ENCODE measurements around the gene ANKMY1. TPM values are rescaled to one million over a fixed set of nuclear protein-coding genes. Genes with fewer than 3 reads are reported as not detected.

The ANKMY1 gene
- total RNA-seq, 1 experiment from 2014 or later: 5.2 TPM

- in situ Hi-C loops (cut with HindIII; ENCODE audit: low pct_unique_long_range_greater_than_20kb, low sequenced_read_pairs): no loop called here
- no peak for DNase-seq (ENCODE audit: low read depth, low spot score)
Measured at GRCh38 chr2:240520130-240520973, 37.4 kb downstream of the ANKMY1 start.

GRCh38 chr2:240519396-240520129 is 38.2 kb downstream of the ANKMY1 start:
- in situ Hi-C loops (cut with HindIII; ENCODE audit: low pct_unique_long_range_greater_than_20kb, low sequenced_read_pairs): no loop called here
- no peak for DNase-seq (ENCODE audit: low read depth, low spot score)

- in situ Hi-C loops (cut with HindIII; ENCODE audit: low pct_unique_long_range_greater_than_20kb, low sequenced_read_pairs): no loop called here
- no peak for DNase-seq (ENCODE audit: low read depth, low spot score)
Measured at GRCh38 chr2:240518981-240519380, 38.8 kb downstream of the ANKMY1 start.

DNA sequence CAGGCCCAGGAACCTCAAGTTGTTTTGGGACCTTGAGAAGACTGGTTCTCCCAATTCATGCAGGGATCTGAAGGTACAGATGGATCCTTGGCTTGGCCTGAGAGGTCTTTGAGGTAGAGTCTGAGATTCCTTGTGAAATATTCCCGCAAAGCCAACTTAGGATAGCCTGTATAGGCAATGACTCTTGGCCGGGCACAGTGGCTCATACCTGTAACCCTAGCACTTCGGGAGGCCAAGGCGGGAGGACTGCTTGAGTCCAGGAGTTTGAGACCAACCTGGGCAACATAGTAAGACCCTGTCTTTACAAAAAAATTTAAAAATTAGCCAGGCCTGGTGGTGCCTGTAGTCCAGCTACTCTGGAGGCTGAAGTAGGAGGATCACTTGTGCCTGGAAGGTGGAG is 40.4 kb downstream of the ANKMY1 start:
- in situ Hi-C loops (cut with HindIII; ENCODE audit: low pct_unique_long_range_greater_than_20kb, low sequenced_read_pairs): no loop called here
- no peak for DNase-seq (ENCODE audit: low read depth, low spot score)

DNA sequence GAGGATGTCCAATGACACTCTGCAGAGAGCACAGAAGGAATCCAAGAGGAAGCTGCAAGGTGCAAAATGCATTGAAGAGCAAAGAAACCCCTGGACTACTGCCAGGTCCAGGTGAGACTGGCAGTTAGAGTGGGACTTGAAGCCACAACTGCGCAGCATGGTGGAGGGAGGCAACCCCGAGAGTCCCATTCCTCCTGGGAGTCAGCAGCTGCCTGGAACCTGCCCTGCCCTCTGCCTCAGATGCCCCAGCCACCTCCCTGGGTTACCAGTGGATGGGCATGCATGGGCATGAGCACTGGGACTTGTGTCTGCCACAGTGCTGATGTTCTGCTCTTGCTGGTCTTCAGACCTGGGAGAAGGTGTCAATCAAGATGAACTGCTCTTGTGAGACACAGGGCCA is 43.2 kb downstream of the ANKMY1 start:
- in situ Hi-C loops (cut with HindIII; ENCODE audit: low pct_unique_long_range_greater_than_20kb, low sequenced_read_pairs): no loop called here
- DNase-seq (ENCODE audit: low read depth, low spot score): no peak

DNA sequence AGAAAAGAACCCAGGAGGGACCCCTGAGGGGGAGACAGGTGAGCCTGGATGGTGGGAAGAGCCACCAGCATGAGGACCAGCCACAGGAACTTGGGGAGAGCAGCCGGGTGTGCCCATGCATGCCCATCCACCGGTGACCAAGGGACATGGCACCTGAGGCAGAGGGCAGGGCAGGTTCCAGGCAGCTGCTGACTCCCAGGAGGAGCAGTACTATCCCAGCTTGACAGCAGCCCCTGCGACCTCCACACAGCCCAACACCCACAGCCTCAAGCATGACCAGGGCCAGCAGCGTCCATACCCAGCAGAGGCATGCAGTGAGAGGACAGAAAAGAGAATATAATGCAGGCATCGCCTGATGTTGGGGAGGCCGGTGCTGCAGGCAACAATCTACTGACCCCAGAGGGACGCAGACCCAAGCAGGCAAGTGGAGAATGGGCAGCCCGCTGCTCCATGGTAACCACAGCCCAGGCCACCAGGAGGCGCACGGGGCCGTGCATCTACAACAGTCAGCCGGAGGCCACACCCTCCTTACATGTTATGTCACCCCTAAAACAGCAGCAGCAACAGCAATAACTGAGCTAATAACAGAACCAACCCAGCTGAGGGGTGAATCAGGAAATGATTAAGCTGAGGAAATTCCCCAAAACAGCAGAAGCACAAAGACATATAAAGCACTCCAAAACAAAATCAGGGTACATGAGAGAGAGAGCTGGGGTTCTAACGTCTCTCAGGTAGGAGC is 44.1 kb downstream of the ANKMY1 start:
- in situ Hi-C loops (cut with HindIII; ENCODE audit: low pct_unique_long_range_greater_than_20kb, low sequenced_read_pairs): no loop called here
- DNase-seq (ENCODE audit: low read depth, low spot score): peak; percentile 70

GRCh38 chr2:240512666-240513535 is 44.9 kb downstream of the ANKMY1 start:
- in situ Hi-C loops (cut with HindIII; ENCODE audit: low pct_unique_long_range_greater_than_20kb, low sequenced_read_pairs): no loop called here
- no peak for DNase-seq (ENCODE audit: low read depth, low spot score)

DNA sequence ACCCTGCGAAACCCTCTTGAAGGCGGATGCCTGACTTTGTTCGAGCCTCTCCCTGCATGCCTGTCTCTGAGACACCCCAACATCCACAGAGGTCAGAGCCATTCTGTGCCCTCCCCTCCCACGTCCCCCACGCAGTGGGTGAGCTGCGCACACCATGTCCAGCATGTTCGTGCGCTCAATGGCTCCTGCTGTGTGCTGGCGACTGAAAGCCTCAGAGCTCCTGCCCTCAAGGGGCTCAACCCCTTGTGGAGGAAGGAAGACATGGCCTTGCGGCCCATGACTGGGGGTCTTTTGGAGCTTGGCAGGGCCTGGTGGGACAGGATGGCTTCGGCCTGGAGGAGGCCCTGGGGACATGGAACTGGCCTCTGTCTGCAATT is 45.7 kb downstream of the ANKMY1 start:
- DNase-seq (ENCODE audit: low read depth, low spot score): no peak
- in situ Hi-C loops (cut with HindIII; ENCODE audit: low pct_unique_long_range_greater_than_20kb, low sequenced_read_pairs): no loop called here

DNA sequence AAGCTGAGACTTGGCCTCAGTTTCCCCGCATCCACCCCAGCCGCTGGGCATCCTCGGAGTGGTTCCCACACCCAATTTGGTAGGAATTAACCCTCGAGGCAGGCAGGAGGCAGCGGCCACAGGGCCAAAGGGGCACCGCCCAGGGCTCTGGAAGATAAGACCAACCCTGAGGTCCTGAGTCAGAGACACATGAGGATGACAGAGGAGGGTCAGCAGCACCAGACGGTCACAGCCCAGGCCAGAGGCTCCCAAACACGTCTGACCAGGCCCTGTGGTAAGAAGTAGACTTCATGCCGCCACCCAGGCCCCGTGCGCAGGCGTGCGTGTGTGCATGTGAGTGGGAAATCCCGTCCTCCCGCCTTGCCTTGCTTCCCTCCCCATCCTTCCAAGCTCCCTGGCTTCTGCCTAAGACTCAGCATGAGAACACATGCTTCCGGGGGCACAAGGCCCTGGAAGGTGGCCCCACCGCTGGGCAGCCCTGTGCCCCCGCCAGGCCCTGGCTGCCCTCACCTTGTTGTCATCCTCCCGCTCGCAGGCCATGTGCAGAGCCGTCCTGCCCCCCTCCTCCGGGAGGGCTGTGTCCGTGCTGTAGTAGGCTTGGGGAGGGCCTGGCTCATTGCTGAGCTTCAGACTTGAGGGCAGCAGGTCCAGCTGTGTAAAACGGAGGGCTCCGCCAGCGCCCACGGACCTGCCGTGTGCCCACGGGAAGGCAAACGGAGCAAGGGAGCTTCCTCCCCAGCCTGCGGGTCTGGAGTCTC is 46.3 kb downstream of the ANKMY1 start:
- DNase-seq (ENCODE audit: low read depth, low spot score): no peak
- in situ Hi-C loops (cut with HindIII; ENCODE audit: low pct_unique_long_range_greater_than_20kb, low sequenced_read_pairs): no loop called here

GRCh38 chr2:240510513-240511210 is 47.1 kb downstream of the ANKMY1 start:
- in situ Hi-C loops (cut with HindIII; ENCODE audit: low pct_unique_long_range_greater_than_20kb, low sequenced_read_pairs): no loop called here
- no peak for DNase-seq (ENCODE audit: low read depth, low spot score)

DNA sequence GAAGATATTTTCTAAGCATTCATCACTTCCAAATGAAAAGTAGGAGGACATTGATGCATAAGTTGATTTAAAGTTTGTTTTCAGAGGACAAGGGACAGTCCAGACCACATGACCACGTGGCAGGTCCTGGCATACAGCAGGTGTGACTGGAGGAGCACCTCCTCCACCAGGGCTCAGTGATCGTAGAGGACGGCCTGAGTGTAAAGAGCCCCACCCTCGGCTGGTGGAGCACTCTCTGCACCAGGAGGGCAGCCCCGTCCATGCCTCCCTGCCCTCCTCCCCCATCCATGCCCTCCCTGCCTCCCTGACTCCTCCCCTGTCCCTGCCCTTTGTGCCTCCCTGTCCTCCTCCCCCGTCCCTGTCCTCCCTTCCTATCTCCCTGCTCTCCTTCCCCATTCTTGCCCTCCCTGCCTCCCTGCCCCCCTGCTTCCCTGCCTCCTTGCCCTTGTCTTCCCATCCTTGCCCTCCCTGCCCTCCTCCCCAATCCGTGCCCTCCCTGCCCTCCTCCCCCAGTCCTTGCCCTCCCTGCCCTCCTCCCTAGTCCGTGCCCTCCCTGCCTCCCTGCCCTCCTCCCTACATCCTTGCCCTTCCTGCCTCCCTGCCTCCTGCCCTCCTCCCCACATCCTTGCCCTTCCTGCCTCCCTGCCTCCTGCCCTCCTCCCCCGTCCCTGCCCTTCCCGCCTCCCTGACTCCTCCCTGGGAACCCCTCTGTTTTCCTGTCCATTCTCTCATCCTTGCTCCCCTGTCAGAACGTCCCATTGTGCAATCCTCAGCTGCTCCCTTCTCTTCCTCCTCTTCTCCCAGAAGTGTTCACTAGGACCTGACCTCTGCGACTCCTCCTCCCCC is 47.9 kb downstream of the ANKMY1 start:
- DNase-seq (ENCODE audit: low read depth, low spot score): no peak
- in situ Hi-C loops (cut with HindIII; ENCODE audit: low pct_unique_long_range_greater_than_20kb, low sequenced_read_pairs): no loop called here

GRCh38 chr2:240508832-240509545 is 48.8 kb downstream of the ANKMY1 start:
- in situ Hi-C loops (cut with HindIII; ENCODE audit: low pct_unique_long_range_greater_than_20kb, low sequenced_read_pairs): no loop called here
- no peak for DNase-seq (ENCODE audit: low read depth, low spot score)

DNA sequence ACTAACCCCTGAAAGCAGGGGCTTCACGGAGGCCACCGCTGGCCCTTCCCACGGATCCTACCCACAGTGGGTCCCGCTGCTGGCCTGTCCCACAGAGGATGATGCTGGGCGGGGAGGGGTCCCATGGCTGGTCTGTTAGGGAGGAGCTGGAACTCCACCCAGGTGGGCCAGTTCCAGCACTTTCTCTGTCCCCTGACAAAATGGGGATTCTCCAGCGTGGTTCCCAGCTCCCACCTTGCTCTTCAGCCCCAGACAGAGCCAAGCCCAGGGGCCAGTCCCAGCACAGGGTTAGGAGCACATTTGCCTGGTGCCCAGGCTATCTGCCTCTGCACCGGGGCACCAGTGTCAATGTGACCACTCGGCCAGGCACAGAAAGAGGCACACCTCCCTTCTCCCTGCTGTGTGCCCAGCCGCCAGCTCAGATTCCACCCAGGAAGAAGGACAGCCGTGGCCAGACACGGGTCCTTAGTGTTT is 50.0 kb downstream of the ANKMY1 start:
- no peak for DNase-seq (ENCODE audit: low read depth, low spot score)
- in situ Hi-C loops (cut with HindIII; ENCODE audit: low pct_unique_long_range_greater_than_20kb, low sequenced_read_pairs): no loop called here

- in situ Hi-C loops (cut with HindIII; ENCODE audit: low pct_unique_long_range_greater_than_20kb, low sequenced_read_pairs): no loop called here
- no peak for DNase-seq (ENCODE audit: low read depth, low spot score)
Measured at GRCh38 chr2:240507060-240507777, 50.6 kb downstream of the ANKMY1 start.
